Esophagus (tissue), 2 donors: Measurements from ENCODE around the gene CCDC136. TPM values are rescaled to one million over a fixed set of nuclear protein-coding genes. Genes with fewer than 3 reads are reported as not detected.

Experiments
- H3K27ac ChIP-seq, 2 donors: one replicate each; pipeline ENCODE4 v1.5.1; 2013; ENCODE audit warnings: low read depth in 2 of 2, mild to moderate bottlenecking in 2 of 2, inconsistent platforms in 1 of 2, low read length in 1 of 2, moderate library complexity in 1 of 2
- H3K27me3 ChIP-seq, 2 donors: one replicate each; pipeline ENCODE4 v1.6.1; 2013; ENCODE audit warnings: low read length in 2 of 2, control low read depth in 1 of 2, mild to moderate bottlenecking in 1 of 2; ENCODE audit not compliant: insufficient read depth in 2 of 2, control insufficient read depth in 1 of 2
- H3K36me3 ChIP-seq, 2 donors: one replicate each; pipeline ENCODE4 v1.6.1; 2013; ENCODE audit warnings: low read length in 1 of 2; ENCODE audit not compliant: control insufficient read depth in 2 of 2, insufficient read depth in 2 of 2
- H3K4me1 ChIP-seq, 2 donors: one replicate each; pipeline ENCODE4 v1.6.1; 2013; ENCODE audit warnings: low read length in 1 of 2; ENCODE audit not compliant: control insufficient read depth in 2 of 2, insufficient read depth in 2 of 2
- H3K4me3 ChIP-seq, 2 donors: one replicate each; pipeline ENCODE4 v1.5.1; 2013; ENCODE audit warnings: low read length in 2 of 2, mild to moderate bottlenecking in 2 of 2, low read depth in 1 of 2, moderate library complexity in 1 of 2
- H3K9me3 ChIP-seq, 2 donors: one replicate each; pipeline ENCODE4 v1.6.1; 2013; ENCODE audit warnings: mild to moderate bottlenecking in 2 of 2, low read depth in 1 of 2, low read length in 1 of 2, moderate library complexity in 1 of 2; ENCODE audit not compliant: control insufficient read depth in 2 of 2, insufficient read depth in 1 of 2
- WGBS, 2 donors: extraction: QIAGEN DNeasy Blood & Tissue Kit; methylation state at CpG; one replicate each; pipeline ENCODE4 v1.1.7; 2013; 5-methylcytosine and 5-hydroxymethylcytosine counted together
- polyA plus RNA-seq, 2 donors: library from polyadenylated mRNA; stranded (reverse); fragments of 200-250 nt; gene quantifications; one replicate each; pipeline ENCODE4 v1.2.3, GENCODE V29; 2013
- donor health status: healthy with polysubstance abuse.
- donor health status: Bipolar disorder and iron deficiency.

The CCDC136 gene
- polyA plus RNA-seq, 2 donors: 1.4 to 1.9 TPM

DNA sequence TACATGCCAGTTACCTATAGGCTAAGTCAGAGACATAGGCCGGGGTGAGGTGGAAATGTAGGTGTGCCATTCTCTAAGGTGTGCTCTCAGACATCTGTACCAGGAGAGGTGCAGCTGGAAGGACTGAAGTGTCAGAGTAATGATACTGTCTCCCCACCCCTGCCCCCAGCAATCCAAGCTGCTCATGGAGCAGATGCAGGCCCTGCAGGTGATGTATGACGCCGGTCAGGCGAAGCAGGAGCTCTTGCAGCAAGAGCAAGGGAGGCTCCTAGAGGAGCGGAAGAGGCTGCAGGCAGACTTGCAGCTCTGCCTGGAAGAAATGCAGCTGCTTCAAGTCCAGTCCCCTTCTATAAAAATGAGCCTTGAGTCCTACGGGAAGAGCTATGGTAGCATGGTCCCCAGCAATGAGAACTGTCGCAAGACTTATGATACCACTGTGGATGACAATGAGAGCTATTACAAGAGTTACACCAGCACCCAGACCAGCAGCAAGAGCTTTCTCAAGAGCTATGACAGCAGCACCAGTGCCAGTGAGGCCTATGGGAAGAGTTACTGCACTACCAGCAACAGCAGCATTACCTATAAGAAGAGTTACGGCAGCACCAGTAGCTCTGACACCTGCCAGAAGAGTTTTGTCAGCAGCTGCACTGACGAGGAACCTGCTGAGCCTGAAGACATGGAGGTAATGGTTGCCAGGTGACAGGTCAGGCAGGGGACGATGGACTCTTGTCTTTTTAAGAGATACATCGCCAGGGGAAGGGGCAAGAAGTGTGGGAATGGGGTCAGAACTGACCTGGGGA, 20.1 kb downstream of the CCDC136 start:
- 90 to 93% methylated on average over 11 of the region's 11 CpGs for WGBS, 2 donors
- no peaks in the 10 kb centered on the region for H3K9me3 ChIP-seq
- H3K27ac ChIP-seq: no peak overlapping the region
- H3K36me3 ChIP-seq: no peaks in the 10 kb centered on the region
- peaks cover 0 to 2% of the 10 kb centered on the region in 2 donors for H3K4me1 ChIP-seq
- H3K4me3 ChIP-seq: no peak overlapping the region
- H3K27me3 ChIP-seq: no peaks in the 10 kb centered on the region

DNA sequence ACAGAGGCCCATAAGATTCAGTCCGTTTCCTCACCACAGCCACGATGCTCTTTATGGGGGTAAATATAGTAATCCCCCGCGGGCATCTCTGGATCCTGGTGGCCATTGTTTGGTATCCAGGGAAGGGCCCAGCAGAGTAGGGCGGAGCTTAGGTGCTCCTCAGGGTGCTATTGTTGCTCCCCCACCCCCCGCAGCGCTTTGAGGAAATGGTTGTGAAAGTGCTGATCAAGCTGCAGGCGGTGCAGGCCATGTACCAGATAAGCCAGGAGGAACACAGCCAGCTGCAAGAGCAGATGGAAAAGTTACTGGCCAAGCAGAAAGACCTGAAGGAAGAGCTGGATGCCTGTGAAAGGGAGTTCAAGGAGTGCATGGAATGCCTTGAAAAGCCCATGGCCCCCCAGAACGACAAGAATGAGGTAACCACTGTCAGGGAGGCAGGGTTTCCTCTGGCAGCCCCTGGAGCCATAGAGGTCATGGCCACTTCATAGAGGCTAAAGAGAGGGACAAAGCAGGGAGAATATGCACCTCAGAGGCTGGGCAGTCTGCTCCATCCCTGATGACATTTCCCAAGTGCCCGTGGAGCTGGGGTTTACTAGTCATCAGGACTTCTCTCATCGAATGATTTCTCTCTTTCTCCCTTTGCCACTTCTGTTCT, 20.9 kb downstream of the CCDC136 start:
- H3K4me3 ChIP-seq: no peak overlapping the region
- WGBS, 2 donors: 47 to 67% methylated on average over 11 of the region's 11 CpGs
- H3K36me3 ChIP-seq: no peaks in the 10 kb centered on the region
- H3K4me1 ChIP-seq: peaks cover 0 to 2% of the 10 kb centered on the region in 2 donors
- no peaks in the 10 kb centered on the region for H3K9me3 ChIP-seq
- H3K27ac ChIP-seq: no peak overlapping the region
- H3K27me3 ChIP-seq: no peaks in the 10 kb centered on the region

DNA sequence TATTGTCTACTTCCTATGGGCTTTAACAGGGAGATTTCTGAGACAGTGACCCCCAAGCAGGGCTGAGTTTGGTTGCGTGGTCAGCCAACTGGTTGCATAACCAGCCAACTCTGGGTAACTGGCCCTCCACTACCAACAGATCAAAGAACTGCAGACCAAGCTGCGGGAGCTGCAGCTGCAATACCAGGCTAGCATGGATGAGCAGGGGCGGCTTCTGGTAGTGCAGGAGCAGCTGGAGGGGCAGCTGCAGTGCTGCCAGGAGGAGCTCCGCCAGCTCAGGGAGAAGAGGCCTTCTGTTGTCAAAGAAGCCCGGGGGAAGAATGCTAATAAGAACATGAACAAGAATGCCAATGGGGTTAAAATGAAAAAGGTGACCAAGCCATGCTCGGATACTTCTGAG, 22.7 kb downstream of the CCDC136 start:
- H3K4me1 ChIP-seq: peaks cover 0 to 2% of the 10 kb centered on the region in 2 donors
- H3K27ac ChIP-seq: no peak overlapping the region
- no peak overlapping the region for H3K4me3 ChIP-seq
- no peaks in the 10 kb centered on the region for H3K27me3 ChIP-seq
- no peaks in the 10 kb centered on the region for H3K9me3 ChIP-seq
- no peaks in the 10 kb centered on the region for H3K36me3 ChIP-seq
- 86% methylated on average over 6 of the region's 6 CpGs for WGBS, 2 donors

DNA sequence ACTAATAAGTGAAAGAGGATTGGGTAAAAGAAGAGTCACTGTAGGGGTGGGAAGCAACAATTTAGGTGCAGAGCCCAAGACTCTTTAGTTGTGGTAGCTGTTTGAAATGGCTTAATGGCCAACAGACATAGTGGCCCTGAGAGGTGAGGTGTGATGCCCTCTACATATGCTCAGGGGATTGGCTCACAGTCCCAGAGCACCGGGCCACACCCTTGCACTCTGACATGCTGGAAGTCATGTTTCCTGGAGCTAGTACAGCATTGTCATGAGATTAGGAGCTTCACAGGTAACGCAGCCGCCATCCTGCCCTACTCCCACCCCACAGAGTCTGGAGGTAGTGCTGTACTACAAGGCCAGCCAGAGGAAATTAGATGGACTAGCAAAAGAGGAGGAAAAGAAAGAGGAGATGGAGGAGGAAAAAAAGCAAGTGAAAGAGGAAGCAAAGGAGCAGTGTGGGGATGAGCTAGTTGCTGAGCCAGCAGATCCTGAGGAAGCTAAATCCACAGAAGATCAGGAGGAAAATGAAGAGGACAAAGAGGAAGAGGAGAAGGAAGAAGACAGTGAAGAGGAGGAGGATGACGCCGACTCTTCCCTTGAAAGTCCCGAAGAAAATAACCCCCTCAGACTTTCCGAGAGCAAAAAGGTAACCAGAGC, 23.6 kb downstream of the CCDC136 start:
- Histone ChIP-seq H3K4me1 (peaks cover 0 to 2% of the 10 kb centered on the region in 2 donors), H3K27ac (no peak overlapping the region), H3K27me3 (no peaks in the 10 kb centered on the region), H3K9me3 (no peaks in the 10 kb centered on the region), H3K4me3 (no peak overlapping the region), H3K36me3 (no peaks in the 10 kb centered on the region)
- WGBS, 2 donors: 81 to 84% methylated on average over 7 of the region's 7 CpGs

DNA sequence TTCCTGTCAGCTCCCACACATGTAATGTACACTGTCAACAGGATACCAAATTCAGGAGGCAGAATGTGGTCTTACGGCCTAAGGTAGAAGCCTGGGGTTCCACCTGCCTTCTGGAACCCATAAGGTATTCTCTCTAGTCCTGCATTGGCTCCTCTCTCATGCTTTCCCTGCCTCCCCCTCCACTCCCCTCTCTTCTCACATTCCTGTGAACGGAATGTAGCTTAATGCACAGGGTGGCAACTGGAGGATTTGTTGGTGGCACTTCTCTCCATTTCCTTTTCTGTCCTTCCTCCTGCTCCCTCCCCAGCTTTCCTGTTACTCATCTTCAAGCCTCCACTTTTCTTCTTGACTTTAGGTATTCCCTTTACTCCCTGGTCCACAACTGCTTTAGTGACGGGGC, 26.9 kb downstream of the CCDC136 start:
- H3K27me3 ChIP-seq: no peaks in the 10 kb centered on the region
- no peak overlapping the region for H3K27ac ChIP-seq
- no peak overlapping the region for H3K4me3 ChIP-seq
- H3K36me3 ChIP-seq: no peaks in the 10 kb centered on the region
- H3K4me1 ChIP-seq: peaks cover 0 to 2% of the 10 kb centered on the region in 2 donors
- H3K9me3 ChIP-seq: no peaks in the 10 kb centered on the region
- WGBS, 2 donors: 86% methylated on average over 3 of the region's 3 CpGs

DNA sequence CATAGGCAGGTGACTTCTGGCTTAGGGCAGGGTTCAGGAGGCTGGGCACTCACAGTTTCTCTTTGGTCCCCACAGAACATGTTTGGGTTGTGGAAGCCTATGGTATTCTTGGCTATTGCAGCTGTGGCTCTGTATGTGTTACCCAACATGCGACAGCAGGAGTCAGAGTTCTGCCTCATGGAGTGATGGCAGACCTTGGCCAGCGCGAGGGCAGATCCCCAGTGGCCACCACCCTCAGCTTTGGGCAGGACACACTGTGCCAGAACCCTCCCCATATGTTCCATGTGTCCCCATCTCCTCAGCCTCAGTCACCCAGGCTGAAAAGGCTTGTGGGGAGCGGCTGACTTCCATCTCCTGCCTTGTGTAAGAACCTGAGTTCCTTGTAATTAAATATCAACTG, 30.0 kb downstream of the CCDC136 start:
- WGBS, 2 donors: 95 to 97% methylated on average over 4 of the region's 4 CpGs
- H3K36me3 ChIP-seq: no peaks in the 10 kb centered on the region
- H3K27me3 ChIP-seq: no peaks in the 10 kb centered on the region
- no peaks in the 10 kb centered on the region for H3K4me1 ChIP-seq
- H3K9me3 ChIP-seq: no peaks in the 10 kb centered on the region
- no peak overlapping the region for H3K4me3 ChIP-seq
- no peak overlapping the region for H3K27ac ChIP-seq

DNA sequence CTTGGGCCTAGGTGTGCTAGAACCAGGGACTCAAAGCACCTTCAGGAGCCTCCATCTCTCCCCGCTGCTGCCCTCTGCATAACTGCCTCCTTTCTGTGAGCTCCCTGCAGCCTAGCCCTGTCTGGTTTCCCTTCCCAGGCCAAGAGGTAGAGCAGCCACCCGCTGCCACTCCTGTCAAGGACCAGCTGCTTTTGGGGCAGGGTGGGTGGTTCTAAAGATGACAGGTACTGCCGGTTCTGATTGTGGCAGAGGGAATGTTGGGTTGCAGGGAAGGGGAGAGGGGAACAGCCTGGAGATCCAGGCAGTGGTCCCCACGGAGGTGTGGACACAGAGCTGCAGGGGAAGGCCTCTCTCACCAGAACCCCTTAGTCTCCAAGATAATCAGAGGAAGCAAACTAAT, 34.7 kb downstream of the CCDC136 start:
- no peak overlapping the region for H3K27ac ChIP-seq
- H3K4me1 ChIP-seq: peaks cover 5 to 18% of the 10 kb centered on the region in 2 donors
- H3K9me3 ChIP-seq: no peaks in the 10 kb centered on the region
- no peaks in the 10 kb centered on the region for H3K36me3 ChIP-seq
- peaks cover 0 to 4% of the 10 kb centered on the region in 2 donors for H3K27me3 ChIP-seq
- no peak overlapping the region for H3K4me3 ChIP-seq
- 85 to 92% methylated on average over 4 of the region's 4 CpGs for WGBS, 2 donors

DNA sequence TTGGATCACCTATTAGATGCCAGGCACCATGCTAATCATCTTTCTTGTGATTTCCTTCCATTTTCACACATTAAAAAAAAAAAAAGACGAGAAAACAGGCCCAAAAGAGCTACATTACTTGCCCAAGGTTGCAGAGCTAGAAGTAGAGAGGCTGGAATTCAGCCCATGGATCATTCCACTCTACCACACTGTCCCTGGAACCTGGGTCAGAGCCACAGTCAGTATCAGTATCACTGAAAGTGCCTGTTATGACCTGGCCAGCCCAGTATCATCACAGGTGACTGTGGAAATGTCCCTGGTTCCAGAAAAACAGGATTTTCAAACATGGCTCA, 35.1 kb downstream of the CCDC136 start:
- WGBS, 2 donors: 76 to 88% methylated on average over 1 of the region's 1 CpG
- H3K9me3 ChIP-seq: no peaks in the 10 kb centered on the region
- H3K27ac ChIP-seq: no peak overlapping the region
- no peak overlapping the region for H3K4me3 ChIP-seq
- H3K4me1 ChIP-seq: peaks cover 5 to 18% of the 10 kb centered on the region in 2 donors
- no peaks in the 10 kb centered on the region for H3K36me3 ChIP-seq
- peaks cover 0 to 4% of the 10 kb centered on the region in 2 donors for H3K27me3 ChIP-seq

DNA sequence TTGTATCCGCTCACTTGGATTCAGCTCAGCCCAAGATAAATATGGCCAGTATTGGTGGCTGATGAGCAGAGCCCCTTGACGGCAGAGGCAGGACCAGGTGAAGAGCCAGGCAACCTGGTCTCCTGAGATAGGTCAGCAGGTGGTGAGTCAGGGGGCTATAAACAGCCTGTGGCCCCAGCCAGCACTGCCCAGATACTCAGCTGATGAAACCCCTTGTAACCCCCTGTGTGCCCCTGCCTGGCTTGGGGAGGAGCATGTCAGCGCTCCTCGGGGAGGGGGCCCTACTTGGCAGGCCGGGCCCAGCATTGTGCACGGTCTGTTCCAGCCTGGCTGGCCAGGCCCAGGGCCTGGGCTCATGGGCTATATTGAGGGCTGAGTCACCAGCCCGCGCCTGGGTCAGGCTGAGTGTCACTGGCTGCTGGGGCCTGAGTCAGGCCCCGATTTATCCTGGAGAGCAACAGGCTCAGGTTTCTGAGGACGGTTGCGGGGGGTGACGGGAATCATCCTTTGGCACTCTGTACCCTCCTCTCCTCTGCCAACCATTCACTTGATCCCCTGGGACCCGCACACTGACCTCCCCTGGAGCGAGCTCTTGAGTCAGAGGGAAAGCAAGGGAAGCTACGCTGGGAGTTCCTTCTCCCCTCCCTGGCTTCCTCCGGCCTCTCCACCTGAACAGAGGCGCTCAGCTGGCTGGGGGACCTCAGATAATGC, 35.6 kb downstream of the CCDC136 start:
- no peak overlapping the region for H3K4me3 ChIP-seq
- WGBS, 2 donors: 78 to 83% methylated on average over 17 of the region's 17 CpGs
- no peaks in the 10 kb centered on the region for H3K9me3 ChIP-seq
- peaks cover 0 to 4% of the 10 kb centered on the region in 2 donors for H3K27me3 ChIP-seq
- peaks cover 5 to 18% of the 10 kb centered on the region in 2 donors for H3K4me1 ChIP-seq
- H3K27ac ChIP-seq: peak overlapping the region; percentile 8 to 16
- no peaks in the 10 kb centered on the region for H3K36me3 ChIP-seq
